Endothelial cell of umbilical vein (primary cell): ENCODE measurements around the gene B4GALT5.

Experiments
- EZH2 ChIP-seq: IDR thresholded peaks from 2 replicates; pipeline ENCODE4 v1.6.1; 2012; ENCODE audit warnings: borderline replicate concordance, low read depth, mild to moderate bottlenecking, moderate library complexity, low read length, inconsistent platforms; ENCODE audit not compliant: severe bottlenecking
- POLR2A ChIP-seq: IDR thresholded peaks from 2 replicates; pipeline ENCODE4 v1.6.1; 2012; ENCODE audit warnings: low read depth, mild to moderate bottlenecking, control low read depth, low read length
- POLR2AphosphoS5 ChIP-seq: IDR thresholded peaks from 2 replicates; pipeline ENCODE4 v1.6.1; 2012; ENCODE audit warnings: low read depth, mild to moderate bottlenecking, control low read depth, low read length, moderate library complexity; ENCODE audit not compliant: insufficient read depth
- TF ChIP-seq, protein P1 (sequence below), 2 donors: IDR thresholded peaks; 1 replicate in 1 of 2; 2 replicates in 1 of 2; pipeline ENCODE4 v1.5.1; 2011; ENCODE audit warnings: low read length in 2 of 2, mild to moderate bottlenecking in 2 of 2, moderate library complexity in 2 of 2, control low read depth in 1 of 2, inconsistent platforms in 1 of 2, low read depth in 1 of 2; ENCODE audit not compliant: insufficient read depth in 1 of 2; ENCODE audit errors: extremely low read depth in 1 of 2

DNA sequence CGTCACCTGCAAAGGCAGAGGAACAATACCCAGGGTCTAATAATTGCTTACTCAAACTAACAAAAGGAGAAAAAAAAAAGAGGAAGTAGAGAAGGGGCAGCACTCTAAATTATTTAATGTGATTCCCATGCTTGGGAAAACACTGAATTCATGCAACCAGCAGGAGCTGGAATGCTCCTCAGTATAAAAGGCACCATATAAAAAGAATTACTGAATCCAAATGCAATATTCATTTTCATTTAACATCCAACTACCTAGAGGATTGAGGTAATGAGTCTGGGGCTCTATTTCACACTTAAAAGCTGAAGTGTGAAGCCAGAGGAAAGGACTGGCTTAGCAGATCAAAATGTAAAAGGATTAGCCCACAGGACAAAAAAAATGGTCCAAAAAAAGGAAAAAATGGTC, 8.7 kb downstream of the B4GALT5 start:
- no peak for TF ChIP-seq EZH2
- no peak for TF ChIP-seq POLR2A
- TF ChIP-seq, protein P1, sequence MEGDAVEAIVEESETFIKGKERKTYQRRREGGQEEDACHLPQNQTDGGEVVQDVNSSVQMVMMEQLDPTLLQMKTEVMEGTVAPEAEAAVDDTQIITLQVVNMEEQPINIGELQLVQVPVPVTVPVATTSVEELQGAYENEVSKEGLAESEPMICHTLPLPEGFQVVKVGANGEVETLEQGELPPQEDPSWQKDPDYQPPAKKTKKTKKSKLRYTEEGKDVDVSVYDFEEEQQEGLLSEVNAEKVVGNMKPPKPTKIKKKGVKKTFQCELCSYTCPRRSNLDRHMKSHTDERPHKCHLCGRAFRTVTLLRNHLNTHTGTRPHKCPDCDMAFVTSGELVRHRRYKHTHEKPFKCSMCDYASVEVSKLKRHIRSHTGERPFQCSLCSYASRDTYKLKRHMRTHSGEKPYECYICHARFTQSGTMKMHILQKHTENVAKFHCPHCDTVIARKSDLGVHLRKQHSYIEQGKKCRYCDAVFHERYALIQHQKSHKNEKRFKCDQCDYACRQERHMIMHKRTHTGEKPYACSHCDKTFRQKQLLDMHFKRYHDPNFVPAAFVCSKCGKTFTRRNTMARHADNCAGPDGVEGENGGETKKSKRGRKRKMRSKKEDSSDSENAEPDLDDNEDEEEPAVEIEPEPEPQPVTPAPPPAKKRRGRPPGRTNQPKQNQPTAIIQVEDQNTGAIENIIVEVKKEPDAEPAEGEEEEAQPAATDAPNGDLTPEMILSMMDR (IDR thresholded peaks at IDR 0.05; ENCODE audit: extremely low read depth in 1 of 2, insufficient read depth in 1 of 2, low read depth in 1 of 2, low read length in 2 of 2) = no peak
- no peak for TF ChIP-seq POLR2AphosphoS5
